HG03066 (cell line): ENCODE results near the gene PYDC1.
A peak's percentile ranks its signal among the peaks of the same experiment; 100 is the strongest.
"Not testable (repeated sequence)": the region's sequence is repeated elsewhere in the genome, so short reads cannot be mapped to it uniquely, and the experiment has no call there.

Source experiments
- ATAC-seq: cut with Tn5 transposase; IDR thresholded peaks from one replicate; pipeline ENCODE4 v1.9.1; 2021; ENCODE audit warnings: low read depth; ENCODE audit not compliant: unreplicated experiment

Gene PYDC1

GRCh38 chr16:31224092-31224955, 7.4 kb upstream of the PYDC1 start:
- ATAC-seq, result no peak

GRCh38 chr16:31223044-31223443, 6.1 kb upstream of the PYDC1 start:
- no peak for ATAC-seq

- ATAC-seq, result no peak
Measured at GRCh38 chr16:31221357-31222160, 4.6 kb upstream of the PYDC1 start.

GRCh38 chr16:31219154-31219741, 2.3 kb upstream of the PYDC1 start:
- ATAC-seq, result no peak

- no peak for ATAC-seq
Measured at GRCh38 chr16:31217136-31217530, 198 bp upstream of the PYDC1 start.

GRCh38 chr16:31215287-31216162, 1.4 kb downstream of the PYDC1 start:
- no peak for ATAC-seq

- ATAC-seq, result no peak
Measured at GRCh38 chr16:31214708-31215286, 2.1 kb downstream of the PYDC1 start.

- no peak for ATAC-seq
Measured at GRCh38 chr16:31213877-31214707, 2.8 kb downstream of the PYDC1 start, which contains the start of gene TRIM72. Gene TRIM72, plus strand, starts transcription at chr16:31214119. Its CDS starts 620 bp downstream, at chr16:31214739.

GRCh38 chr16:31213342-31213741, 3.6 kb downstream of the PYDC1 start:
- no peak for ATAC-seq

- no peak for ATAC-seq
Measured at GRCh38 chr16:31206776-31207175, 10.2 kb downstream of the PYDC1 start.

- no peak for ATAC-seq
Measured at GRCh38 chr16:31204871-31205666, 11.9 kb downstream of the PYDC1 start.

GRCh38 chr16:31202414-31203375, 14.2 kb downstream of the PYDC1 start, which contains the start of gene PYCARD:
Gene PYCARD, minus strand, starts transcription at chr16:31202760. Its CDS starts 70 bp downstream, at chr16:31202690.
- ATAC-seq, result peak; percentile 37

GRCh38 chr16:31201582-31202413, 15.1 kb downstream of the PYDC1 start:
- peak; percentile 55 for ATAC-seq

- no peak for ATAC-seq
Measured at GRCh38 chr16:31200821-31201568, 15.9 kb downstream of the PYDC1 start.

GRCh38 chr16:31200111-31200510, 16.8 kb downstream of the PYDC1 start:
- not testable (repeated sequence) for ATAC-seq
